ENCODE measurements around the gene SLC29A3. TPM values are rescaled to one million over a fixed set of nuclear protein-coding genes. Genes with fewer than 3 reads are reported as not detected.
"Not testable (repeated sequence)": the region's sequence is repeated elsewhere in the genome, so short reads cannot be mapped to it uniquely, and the experiment has no call there.

Gene SLC29A3
- polyA plus RNA-seq, 12 donors = 2.2 to 6.8 (median 3.8) TPM; not detected in 2

DNA sequence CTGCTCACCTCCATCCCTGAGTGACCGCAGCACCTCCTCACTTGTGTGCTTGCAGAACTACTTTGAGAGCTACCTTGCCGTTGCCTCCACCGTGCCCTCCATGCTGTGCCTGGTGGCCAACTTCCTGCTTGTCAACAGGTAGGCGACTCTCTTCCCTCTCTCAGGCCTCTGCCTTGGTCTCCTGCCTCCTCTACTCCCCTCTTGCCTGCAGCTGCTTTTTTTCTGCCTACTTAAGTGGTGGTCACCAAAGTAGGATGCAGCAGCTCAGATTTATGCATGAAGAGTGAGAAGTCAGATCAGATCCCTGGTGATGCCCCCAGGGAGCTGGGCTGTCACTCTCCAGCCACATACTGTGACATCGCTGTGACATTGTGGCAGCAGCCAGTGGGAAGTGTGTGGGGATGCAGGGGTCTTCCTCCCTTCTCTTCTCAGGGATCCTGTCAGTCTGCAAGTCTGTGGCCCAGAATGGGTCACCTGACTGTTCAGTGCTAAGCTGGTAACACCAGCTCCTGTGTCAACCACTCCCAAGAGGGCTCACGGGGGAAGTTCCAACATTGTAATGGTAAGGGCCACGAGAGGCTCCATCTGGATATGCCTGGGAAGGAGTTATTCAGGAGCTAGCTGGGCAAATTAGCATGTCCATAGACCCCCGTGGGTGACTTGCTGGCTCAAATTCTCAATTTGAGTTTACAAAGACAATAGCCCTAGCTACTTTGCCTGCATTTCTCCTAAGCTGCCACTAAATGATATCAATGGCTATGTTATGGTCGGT, 25.3 kb downstream of the SLC29A3 start:
- no peak for DNase-seq

DNA sequence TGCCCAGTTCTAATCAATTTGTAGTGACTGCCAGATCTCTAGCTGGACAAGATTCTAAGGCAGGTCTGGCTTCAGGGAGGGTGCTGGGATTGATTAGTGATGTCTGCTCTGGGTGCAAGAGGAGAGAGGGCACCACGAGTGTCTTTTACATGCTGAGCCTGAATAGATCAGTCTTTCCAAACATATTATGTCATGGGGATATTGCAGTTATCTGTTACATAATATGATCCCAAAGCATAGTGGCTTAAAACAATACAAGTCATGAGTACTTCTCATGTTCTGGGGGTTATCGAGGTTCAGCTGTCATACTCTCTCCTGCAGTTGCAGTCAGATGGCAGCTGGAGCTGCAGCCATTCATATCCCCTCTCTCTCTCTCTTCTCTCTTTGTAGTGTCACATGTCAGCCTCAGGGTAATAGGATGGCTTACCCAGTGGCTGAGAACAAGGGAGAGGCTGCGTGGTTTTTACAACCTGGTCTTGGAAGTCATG, 26.0 kb downstream of the SLC29A3 start:
- DNase-seq = no peak

DNA sequence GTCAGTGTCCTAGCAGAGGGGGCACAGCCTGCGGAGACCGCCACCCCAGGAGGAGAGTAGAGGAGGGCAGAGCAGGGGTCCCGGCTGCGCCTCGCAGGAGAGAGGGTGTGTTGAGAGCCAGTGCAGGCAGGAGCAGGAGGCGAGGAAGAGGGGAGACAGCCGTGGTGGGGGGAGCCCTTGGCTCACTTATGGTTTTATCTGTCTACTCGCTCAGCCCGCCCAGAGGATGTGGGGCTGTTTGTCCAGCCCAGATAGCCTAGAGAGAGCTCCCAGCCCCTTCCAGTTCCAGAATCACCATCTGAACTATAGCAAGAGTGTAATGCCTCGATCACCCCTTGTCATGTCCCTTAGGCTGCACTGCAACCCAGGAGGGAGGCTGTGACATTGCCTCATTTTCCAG, 26.6 kb downstream of the SLC29A3 start:
- DNase-seq = no peak

DNA sequence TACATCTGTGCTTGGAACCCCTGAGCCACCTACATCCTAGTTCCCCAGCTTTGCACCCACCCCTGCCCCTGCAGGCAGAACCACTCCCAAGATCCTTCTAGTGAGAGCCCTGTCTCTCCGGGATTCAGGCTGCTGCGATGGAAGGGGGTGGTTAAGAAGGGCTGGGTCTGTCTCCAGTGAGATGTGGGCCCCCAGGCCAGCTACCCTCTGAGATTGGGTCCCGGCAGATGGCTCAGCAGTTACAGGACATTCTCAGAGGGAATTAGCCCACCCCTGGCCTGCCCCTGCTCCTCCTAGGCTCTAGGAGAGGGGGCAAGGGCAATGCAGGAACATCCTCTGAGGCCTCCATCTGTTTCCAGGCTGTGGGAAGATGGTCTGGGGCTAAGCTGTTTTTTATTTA, 27.7 kb downstream of the SLC29A3 start:
- no peak for DNase-seq

DNA sequence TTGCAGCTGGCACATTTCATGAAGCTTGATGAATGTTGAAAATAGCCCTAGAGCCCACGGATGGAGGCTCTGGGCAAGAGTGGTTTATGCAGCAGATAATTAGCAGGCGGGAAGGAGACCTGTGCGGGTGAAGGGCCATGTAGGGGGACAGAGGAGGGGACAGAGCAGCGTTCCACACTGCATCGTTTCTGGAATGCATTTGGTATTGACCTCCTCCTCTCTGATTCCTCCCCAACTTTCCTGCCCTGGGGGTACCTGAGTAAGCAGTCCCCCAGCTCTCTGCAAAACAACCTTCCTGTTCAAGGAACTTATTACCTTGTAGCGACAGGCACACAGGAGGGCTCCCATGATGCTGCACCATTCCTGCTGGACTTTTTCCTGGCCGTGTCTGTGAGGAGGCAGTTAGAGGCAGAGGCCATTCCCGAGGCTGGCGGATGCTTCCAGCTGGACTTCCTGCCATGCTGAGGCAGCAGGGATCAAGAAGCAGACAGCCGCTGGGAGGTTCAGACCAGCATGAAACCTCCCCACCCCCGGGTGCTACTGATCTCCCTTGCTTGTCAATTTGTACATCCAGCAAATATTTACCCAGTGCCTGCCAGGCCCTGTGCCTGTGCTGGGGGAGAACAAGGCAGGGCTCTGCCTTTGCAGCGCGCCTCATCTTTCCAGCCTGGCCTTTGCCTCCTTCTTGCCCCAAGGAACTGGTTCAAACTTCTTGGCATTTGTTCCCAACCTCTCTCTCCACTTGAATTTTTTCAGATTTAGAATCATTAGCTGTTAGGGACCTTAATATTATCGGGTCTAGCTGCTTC, 28.7 kb downstream of the SLC29A3 start:
- no peak for DNase-seq

DNA sequence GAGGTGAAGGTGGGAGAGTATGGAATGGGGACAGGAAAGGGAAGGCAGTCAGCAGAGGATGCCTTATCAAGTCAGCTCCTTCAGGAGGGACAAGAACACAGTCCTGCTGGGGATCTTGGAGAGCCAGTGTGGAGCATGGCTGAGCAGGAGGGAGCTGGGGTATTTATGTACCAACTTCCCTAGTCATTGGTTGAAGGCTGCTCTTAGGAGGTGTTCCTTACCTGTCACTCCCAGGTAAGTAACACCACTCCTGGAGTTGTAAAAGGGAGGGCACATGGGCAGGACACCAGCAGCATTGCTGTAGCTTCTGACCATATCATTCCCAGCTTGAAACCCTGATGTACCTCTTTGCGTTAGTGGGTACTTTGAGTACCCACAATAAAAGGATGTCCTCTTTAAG, 29.8 kb downstream of the SLC29A3 start:
- DNase-seq = no peak

DNA sequence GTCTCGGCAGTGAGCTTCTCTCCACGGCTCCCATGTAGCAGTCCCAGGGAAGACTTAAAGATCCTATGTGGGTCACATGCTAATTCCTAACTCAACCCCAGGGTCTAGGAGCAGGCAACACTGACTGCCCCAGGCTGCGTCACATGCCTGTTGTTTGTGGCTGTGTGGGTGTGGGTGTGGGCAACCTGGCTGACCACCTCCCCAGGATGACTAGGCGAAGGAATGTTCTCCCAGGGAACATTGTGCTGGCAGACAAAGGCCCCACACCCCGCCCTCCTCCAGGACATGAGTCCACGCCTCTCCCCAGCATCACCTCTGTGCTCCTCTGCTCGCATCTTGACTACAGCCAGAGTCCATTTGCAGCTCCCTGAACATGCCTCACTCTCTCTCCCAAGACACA, 30.3 kb downstream of the SLC29A3 start:
- no peak for DNase-seq

DNA sequence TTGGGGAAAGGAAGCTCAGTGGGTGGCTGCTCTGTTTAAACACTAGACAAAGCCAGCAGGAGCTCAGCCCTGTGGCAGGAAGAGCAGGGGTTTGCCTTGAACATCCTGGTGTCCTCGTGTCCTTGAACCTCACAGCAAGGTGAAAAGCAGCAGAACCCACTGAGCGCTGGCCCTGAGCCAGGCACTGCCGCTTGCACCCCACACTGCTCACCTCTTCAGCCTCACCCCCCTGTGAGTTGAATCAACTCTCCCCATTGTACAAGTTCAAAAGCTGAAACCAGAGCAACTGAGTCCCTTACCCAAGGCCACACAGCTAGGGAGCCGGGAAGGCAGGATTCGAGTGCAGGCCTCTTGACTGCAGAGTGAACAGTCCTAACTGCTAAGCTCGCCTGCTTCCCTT, 32.0 kb downstream of the SLC29A3 start:
- no peak for DNase-seq

DNA sequence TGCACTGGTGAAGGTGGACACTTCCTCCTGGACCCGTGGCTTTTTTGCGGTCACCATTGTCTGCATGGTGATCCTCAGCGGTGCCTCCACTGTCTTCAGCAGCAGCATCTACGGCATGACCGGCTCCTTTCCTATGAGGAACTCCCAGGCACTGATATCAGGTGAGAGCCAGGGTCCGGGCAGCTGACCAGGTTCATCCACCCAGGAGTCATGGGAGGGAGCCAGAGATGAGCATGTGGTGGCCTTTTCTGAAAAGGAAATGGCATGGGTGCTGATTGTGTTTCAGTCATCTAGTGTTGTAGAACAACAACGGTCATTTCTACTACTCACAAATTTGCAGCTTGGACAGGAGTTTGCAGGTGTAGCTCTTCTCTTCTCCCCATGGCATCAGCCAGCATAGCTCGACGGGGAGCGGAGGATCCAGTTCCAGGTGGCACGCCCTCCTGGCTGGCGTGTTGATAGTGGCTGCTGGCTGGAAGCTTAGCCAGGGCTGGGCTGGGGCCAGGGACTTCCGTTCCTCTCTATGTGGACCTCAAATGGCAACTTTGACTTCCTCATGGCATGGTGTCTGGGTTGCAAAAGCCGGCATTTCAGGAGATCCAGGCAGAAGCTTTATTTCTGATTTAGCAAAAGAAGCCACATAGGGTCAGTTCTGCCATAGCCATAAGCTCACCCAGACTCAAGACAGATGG, 32.7 kb downstream of the SLC29A3 start:
- DNase-seq = no peak

DNA sequence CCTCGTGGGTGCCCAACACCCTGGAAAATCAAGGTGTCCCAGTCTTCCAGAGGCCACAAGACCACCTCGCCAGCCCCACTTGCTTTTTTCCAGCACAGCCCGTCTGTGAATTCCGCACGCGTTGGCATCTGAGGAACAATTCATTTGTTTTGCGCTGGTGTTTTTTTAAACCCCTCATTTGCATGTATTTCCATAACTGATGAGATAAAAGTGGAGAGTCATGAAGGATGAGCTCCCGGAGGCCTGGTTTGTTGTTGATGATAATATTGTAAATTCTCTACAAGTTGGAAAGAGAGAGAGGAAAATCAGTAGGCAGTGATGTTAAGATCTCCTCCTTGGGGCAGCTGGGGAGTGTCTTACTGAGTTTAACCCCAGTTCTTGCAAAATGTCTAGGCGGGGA, 34.6 kb downstream of the SLC29A3 start:
- no peak for DNase-seq

DNA sequence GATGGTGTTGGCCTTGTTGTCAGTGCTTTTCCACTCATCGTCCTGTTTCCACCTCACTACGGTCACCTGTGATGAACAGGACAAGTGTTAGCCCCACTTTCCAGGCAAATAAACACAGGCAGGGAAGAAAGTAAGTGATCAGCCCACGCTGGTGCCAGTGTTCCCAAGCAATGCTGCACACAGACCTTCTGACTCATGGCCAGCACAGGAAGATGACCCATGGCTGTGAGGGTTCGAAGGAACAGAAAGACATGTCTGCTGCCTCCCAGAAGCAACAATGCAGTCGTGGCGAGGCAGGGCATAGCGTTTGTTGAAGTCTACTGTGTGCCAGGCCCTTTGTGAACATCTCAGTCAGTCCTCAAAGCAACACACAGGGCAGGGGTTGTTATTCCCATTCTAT, 35.7 kb downstream of the SLC29A3 start:
- no peak for DNase-seq

DNA sequence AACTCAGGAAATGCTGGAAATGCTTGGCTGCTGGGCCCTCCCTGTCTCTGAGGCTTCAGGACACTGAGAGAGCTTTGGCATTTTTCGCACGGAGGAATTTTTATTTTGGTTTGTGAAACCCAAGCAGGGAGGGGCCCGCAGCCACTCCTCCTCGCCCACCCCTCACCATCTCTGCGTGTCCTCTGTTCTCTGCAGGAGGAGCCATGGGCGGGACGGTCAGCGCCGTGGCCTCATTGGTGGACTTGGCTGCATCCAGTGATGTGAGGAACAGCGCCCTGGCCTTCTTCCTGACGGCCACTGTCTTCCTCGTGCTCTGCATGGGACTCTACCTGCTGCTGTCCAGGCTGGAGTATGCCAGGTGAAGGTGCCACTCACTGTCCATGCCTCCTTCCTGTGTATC, 36.8 kb downstream of the SLC29A3 start:
- DNase-seq = no peak

DNA sequence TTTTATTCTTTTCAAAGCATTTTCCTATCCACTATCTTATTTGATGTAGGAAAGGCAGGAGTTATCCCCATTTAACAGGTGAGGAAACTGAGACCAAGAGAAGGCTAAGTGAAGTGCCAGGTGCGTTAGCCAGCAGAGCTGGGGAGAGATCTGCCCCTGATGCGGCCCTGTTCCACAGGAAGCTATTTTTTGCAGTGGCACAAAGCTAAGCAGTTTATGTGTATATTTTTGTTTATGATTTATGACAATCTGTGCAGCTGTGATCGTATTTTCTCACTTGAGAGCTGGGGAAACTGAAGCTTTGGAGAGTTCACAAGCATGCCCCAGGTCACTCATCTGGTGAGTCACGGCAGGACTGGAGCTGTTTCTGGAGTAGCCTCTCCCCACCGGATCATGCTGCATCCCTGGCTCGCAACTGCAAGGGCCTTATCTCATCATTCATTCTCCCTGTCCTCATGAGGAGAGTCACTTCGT, 38.8 kb downstream of the SLC29A3 start:
- no peak for DNase-seq

DNA sequence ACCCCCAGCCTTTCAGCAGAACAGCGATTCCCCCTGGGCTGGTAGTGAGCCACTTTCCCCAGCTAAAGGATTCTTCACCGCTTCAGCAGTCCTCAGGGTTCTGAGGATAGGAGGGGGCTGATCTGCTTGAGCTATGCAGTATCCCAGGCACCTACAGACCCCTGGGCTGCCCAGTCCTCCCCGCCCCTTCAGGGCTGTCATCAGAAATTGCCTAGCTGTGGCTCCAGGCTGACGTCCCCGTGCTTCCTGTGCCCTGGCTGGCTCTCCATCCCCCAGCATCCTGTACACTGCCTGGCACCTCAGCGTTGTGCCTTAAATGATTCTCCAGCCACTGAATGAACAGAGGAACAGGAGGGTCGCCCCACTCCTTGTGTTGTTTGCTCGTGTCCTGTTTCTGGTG, 39.2 kb downstream of the SLC29A3 start:
- DNase-seq = no peak

DNA sequence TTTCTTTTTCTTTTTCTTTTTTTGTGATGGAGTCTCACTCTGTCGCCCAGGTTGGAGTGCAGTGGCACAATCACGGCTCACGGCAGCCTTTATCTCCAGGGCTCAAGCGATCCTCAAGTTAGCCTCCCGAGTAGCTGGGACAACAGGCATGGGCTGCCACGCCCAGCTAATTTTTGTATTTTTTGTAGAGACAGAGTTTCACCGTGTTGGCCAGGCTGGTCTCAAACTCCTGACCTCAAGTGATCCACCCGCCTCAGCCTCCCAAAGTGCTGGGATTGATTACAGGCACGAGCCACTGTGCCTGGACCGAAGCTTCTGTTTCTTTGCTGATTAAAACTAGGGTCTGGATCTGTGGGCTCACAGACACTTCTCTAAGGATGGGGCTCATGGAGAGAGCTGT, 39.8 kb downstream of the SLC29A3 start:
- DNase-seq = not testable (repeated sequence)

DNA sequence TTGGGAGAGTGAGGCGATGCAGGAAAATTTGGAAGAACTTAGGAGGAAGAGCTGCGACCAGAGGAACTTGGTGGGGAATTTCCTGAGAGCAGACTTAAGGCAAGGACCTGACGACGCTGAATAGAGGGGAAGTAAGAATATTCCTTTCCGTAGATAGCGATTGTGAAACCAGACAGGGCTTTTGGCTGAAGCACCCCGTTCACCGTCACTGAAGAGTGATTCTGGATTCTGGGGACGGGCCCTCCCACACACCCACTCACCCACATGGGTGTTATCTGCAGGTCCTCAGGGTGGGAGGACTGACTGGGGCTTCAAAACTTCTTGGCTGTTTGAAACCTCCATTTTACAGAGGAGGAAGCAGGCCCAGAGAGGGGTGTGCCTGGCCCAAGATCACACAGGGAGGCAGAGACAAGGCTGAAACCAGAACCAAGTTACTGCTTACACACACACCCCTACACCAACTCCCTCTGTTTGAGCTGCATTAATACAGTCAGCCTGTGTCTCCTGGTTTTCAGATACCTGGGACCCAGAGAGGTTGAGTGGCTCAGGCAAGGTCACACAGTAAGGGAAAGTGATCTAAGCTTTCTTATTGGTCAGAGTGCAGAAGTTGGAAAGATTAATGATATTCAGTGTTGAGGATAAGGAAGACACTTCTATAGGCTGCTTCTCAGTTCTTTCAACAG, 40.4 kb downstream of the SLC29A3 start:
- peak; percentile 32 for DNase-seq

DNA sequence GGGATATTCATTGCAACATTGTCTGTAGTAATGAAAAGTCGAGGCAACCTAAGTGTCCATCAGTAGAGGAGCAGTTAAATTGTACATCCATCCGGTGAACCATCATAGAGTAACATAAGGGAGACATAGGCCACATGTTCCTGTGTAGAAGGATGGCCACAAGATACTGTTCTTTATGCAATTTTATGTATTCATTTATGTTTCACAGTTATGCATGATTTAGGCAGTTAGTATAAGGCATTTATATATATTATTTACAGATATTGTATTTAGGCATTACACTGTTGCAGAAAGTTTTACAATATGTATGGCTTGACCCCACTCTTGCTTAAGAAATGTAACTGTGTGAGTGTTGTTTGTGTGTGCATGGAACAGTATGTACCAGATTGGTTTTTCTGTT, 41.7 kb downstream of the SLC29A3 start:
- DNase-seq = no peak

DNA sequence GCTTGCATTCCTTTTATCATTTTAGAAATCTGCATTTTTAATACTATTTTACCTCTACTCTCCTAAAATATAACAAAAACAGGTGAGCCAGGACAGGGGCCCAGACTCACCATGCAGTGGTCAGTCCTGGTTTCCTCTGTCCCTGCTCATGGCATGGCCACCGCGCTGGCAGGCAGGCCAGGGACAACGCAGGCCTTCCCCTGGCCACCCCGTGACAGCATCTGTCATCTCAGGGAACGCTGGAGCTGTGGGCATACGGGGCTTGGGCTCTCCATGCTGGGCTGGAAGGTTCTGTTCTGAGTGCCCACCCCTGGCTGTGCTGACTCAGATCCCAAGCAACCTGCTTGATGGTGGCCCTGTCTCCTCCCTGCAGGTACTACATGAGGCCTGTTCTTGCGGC, 42.5 kb downstream of the SLC29A3 start:
- no peak for DNase-seq

DNA sequence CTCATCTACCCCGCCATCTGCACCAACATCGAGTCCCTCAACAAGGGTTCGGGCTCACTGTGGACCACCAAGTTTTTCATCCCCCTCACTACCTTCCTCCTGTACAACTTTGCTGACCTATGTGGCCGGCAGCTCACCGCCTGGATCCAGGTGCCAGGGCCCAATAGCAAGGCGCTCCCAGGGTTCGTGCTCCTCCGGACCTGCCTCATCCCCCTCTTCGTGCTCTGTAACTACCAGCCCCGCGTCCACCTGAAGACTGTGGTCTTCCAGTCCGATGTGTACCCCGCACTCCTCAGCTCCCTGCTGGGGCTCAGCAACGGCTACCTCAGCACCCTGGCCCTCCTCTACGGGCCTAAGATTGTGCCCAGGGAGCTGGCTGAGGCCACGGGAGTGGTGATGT, 43.1 kb downstream of the SLC29A3 start:
- DNase-seq = no peak

DNA sequence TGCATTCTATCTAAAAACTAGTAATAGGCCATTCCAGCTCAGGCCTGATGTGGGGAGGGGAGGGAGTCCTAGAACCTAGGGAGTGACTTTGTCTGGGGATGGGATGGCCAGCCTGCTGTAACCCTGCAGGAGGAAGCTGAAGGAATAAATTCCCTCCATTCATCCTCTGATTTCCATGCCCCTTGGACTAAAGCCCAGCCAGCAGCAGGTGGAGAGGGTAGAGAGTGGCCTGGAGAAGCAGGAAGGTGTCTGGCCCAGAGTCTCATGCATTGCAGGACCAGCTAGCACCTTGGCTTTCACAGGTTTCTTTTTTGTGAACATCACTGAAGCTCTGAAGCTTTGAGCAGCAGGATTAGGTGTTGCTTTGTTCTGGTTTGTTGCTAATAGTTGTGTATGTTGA, 44.9 kb downstream of the SLC29A3 start:
- no peak for DNase-seq

DNA sequence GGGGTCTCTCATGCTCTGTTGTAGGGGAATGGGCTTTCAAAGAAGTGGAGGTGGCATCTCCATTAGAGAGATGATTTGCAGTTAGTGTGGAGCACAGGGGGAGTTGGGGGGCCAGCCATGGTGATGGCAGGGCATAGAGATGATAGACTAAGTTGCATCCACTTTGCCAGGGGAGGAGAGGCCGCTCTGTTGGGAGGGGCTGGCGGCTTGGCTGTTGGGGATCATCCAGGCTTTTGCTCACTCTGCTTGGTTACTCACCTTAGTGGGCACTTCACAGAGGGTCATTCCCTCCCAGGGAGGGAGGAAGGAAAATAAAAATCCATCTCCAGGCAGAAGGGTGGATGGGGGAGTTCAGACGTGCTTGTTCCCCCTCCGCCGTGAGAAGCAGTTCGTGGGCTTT, 46.3 kb downstream of the SLC29A3 start:
- DNase-seq = no peak

DNA sequence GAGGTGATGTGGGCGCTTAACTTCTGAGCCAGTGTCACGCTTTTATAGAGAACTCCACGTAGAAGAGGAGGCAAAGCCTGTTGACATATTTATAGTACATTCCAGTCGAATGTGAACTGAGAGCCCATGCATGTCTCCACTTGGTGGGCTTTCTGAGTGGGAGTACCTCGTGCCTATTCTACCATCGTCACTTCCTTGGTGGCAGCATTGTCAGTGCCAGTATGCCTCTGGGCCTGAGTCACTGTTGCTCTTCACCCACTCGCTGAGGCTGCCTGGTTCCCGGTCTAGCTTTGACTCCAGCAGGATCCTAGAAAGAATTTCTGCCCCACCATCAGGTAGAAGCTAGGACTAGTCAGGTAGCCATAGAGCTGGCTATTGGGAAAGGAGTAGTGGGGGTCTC, 47.6 kb downstream of the SLC29A3 start:
- no peak for DNase-seq

All from muscle of arm (tissue), 12 donors.